Left ventricle myocardium inferior (tissue), 1 donor: ENCODE measurements around the gene WNT9A. TPM values are rescaled to one million over a fixed set of nuclear protein-coding genes. Genes with fewer than 3 reads are reported as not detected.

Experiments used
- DNase-seq: peaks from one replicate; pipeline ENCODE4 v3.0.0-alpha.2; 2020
- H3K27ac ChIP-seq: fragments of 200-600 bp; replicated peaks from 2 replicates; pipeline ENCODE4 v1.8.0; 2021
- H3K27me3 ChIP-seq: fragments of 200-600 bp; 2 replicates; pipeline ENCODE4 v1.8.0; 2021; ENCODE audit warnings: low read depth
- H3K36me3 ChIP-seq: fragments of 200-600 bp; 2 replicates; pipeline ENCODE4 v1.8.0; 2021
- H3K4me1 ChIP-seq: fragments of 200-600 bp; 2 replicates; pipeline ENCODE4 v1.8.0; 2021
- H3K4me3 ChIP-seq: fragments of 200-600 bp; 2 replicates; pipeline ENCODE4 v1.8.0; 2021; ENCODE audit warnings: mild to moderate bottlenecking, moderate library complexity
- H3K9me3 ChIP-seq: fragments of 200-600 bp; replicated peaks from 2 replicates; pipeline ENCODE4 v1.8.0; 2021
- intact Hi-C: fragments of 100-400 bp; cut with micrococcal nuclease; formaldehyde crosslinking; loops from one replicate; pipeline ENCODE4 v1.11.0; 2022
- total RNA-seq: library from RNA; stranded (reverse); fragmentation: NEBNext Ultra II Directional; extraction: Animal tissue kit (Norgen Biotek cat#: 25700); gene quantifications from one replicate; pipeline ENCODE4 v1.2.1, GENCODE V29; 2021
- TF ChIP-seq, protein P1 (sequence below): fragments of 200-600 bp; IDR thresholded peaks from 2 replicates; pipeline ENCODE4 v1.8.0; 2021; ENCODE audit warnings: antibody characterized with exemption, mild to moderate bottlenecking, borderline replicate concordance
- donor health status: DM: no; HTN: yes; CAD: no; lungs with severe emphysema.

Gene WNT9A
- total RNA-seq, 1 donor from 2014 or later = 4.8 TPM

DNA sequence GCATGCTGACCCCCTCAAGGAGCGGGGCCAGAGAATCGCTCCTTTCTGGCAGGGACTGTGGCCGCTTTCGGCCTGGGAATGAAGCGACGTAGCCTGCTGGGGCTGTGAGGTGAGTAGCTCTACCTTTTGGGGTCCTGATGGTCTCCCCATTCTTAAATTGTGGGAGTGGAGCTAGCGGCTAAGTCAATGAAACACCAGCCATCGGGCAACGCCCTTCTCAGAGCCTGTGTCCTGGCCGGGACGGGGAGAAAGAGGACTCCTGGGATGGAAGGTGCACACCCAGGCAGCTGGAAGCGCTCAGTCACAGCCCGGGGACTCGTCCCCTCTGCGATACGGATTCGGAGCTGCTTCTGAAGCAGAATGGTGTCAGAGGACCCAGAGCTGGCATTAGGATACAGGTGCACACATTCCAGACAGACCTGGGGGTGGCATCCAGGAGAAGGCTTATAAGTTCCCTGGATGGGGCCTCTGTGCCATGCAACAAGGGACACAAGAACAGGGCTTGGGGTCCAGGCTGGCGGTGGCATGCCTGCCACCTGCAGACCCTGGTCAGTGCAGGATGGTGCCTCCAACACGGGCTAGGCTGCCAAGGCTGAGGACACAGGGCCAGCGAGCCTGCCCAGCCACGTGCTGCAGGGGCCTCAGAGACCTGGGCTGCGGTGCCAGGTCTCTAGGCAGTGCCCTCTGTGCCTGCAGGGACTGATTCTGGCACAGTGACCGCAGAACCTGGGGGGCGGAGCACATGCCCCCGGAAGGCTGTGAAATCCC, 945 bp upstream of the WNT9A start:
- DNase-seq = no peak
- TF ChIP-seq, protein P1, sequence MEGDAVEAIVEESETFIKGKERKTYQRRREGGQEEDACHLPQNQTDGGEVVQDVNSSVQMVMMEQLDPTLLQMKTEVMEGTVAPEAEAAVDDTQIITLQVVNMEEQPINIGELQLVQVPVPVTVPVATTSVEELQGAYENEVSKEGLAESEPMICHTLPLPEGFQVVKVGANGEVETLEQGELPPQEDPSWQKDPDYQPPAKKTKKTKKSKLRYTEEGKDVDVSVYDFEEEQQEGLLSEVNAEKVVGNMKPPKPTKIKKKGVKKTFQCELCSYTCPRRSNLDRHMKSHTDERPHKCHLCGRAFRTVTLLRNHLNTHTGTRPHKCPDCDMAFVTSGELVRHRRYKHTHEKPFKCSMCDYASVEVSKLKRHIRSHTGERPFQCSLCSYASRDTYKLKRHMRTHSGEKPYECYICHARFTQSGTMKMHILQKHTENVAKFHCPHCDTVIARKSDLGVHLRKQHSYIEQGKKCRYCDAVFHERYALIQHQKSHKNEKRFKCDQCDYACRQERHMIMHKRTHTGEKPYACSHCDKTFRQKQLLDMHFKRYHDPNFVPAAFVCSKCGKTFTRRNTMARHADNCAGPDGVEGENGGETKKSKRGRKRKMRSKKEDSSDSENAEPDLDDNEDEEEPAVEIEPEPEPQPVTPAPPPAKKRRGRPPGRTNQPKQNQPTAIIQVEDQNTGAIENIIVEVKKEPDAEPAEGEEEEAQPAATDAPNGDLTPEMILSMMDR = no peak
- no peaks in the 10 kb centered on the region for H3K36me3 ChIP-seq
- H3K27me3 ChIP-seq = peaks cover 23% of the 10 kb centered on the region
- H3K4me1 ChIP-seq = peaks cover 49% of the 10 kb centered on the region
- H3K4me3 ChIP-seq = peak overlapping the region; percentile 73
- peak overlapping the region; percentile 79 for H3K27ac ChIP-seq
- no peaks in the 10 kb centered on the region for H3K9me3 ChIP-seq
- intact Hi-C loops = loop anchor here (5.0 kb wide), 1 partner anchor 186 kb away; no protein-coding TSS in a partner anchor

- peaks cover 11% of the 10 kb centered on the region for H3K27me3 ChIP-seq
- DNase-seq = no peak
- TF ChIP-seq, protein P1 = no peak
- peak overlapping the region; percentile 73 for H3K4me3 ChIP-seq
- H3K4me1 ChIP-seq = peaks cover 63% of the 10 kb centered on the region
- no peaks in the 10 kb centered on the region for H3K9me3 ChIP-seq
- H3K27ac ChIP-seq = peak overlapping the region; percentile 79
- intact Hi-C loops = loop anchor here (5.0 kb wide), 1 partner anchor 185 kb away; no protein-coding TSS in a partner anchor
- H3K36me3 ChIP-seq = no peaks in the 10 kb centered on the region
These were observed 401 bp downstream of the WNT9A start for GRCh38 chr1:227947386-227947675.

DNA sequence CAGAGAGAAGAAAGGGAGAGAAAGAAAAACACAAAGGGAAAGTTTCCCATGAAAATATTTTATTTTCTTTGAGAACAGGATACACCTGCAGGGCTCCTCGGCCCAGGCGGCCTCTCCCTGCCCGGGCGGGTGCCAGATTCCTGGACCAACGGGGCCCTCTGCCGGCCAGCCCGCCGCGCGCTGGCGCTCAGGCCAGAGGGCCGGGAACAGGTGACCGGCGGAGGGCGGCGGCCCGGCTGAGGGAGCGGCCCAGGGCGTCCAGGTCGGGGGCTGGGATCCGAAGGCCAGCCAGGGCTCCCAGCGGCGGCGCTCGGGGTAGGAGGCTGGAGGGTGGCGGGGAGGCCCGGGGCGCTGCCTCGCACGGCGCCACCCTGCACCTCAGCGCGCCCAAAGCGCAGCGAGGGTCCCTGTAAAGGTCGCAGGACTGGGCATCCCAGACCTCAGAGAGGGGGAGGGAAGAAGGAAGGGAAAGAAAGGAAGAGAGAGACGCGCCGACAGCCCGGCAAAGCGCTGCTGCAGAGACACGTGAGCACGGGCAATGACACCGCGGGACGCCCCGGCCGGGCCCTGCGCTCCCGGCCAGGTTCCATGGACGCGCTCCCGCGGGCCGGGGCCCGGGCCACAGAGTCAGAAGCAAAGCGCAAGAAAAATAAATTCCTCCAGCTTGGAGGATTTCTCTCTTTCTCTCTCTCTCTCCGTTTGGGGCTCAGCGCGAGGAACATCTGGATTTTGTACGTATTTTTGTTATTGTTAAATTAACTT, 927 bp downstream of the WNT9A start:
- no peaks in the 10 kb centered on the region for H3K36me3 ChIP-seq
- intact Hi-C loops = loop anchor here (5.0 kb wide), 1 partner anchor 185 kb away; no protein-coding TSS in a partner anchor
- DNase-seq = peak; percentile 78
- H3K4me3 ChIP-seq = peak overlapping the region; percentile 73
- peak overlapping the region; percentile 79 for H3K27ac ChIP-seq
- peaks cover 68% of the 10 kb centered on the region for H3K4me1 ChIP-seq
- H3K9me3 ChIP-seq = no peaks in the 10 kb centered on the region
- peaks cover 6% of the 10 kb centered on the region for H3K27me3 ChIP-seq
- TF ChIP-seq, protein P1 = peak; percentile 87

- H3K27ac ChIP-seq = peak overlapping the region; percentile 79
- no peaks in the 10 kb centered on the region for H3K36me3 ChIP-seq
- peaks cover 6% of the 10 kb centered on the region for H3K27me3 ChIP-seq
- DNase-seq = peak; percentile 63
- intact Hi-C loops = loop anchor here (5.0 kb wide), 1 partner anchor 184 kb away; no protein-coding TSS in a partner anchor
- peaks cover 69% of the 10 kb centered on the region for H3K4me1 ChIP-seq
- peak overlapping the region; percentile 73 for H3K4me3 ChIP-seq
- H3K9me3 ChIP-seq = no peaks in the 10 kb centered on the region
- TF ChIP-seq, protein P1 = no peak
These were observed 1.7 kb downstream of the WNT9A start for GRCh38 chr1:227945891-227946623.
